Heart left ventricle (tissue), 13 donors: ENCODE measurements around the gene DOCK3.

Experiments used
- POLR2A ChIP-seq, 2 donors: fragments of 450-650 bp; IDR thresholded peaks; one replicate each; pipeline ENCODE4 v1.6.1; 2017; ENCODE audit warnings: antibody characterized with exemption in 2 of 2, mild to moderate bottlenecking in 2 of 2, moderate library complexity in 2 of 2
- TF ChIP-seq, protein P1 (sequence below), 12 donors: fragments of 200-600 bp; sonication (generic) in 4 of 12; IDR thresholded peaks; one replicate each; pipeline versions ENCODE4 v1.5.0 to v1.8.0; 2018 to 2022; ENCODE audit warnings: antibody characterized with exemption in 12 of 12, mild to moderate bottlenecking in 5 of 12
- donor health status: ischemic (EF 13 %, LVEDD 7.1; RV severe dilation, severe dysfunction).
- donor health status: DM: no; HTN: yes; CAD: no.
- donor health status: DM: no; HTN: no; CAD: no.
- donor health status: ischemic (EF 25% LVEDD 6.9; RV normal size, moderate dysfunction).
- donor health status: ischemic (EF 25% LVEDD 5.7; RV mildly dilated, moderate dysfunction).
- donor health status: ischemic (EF 35%, LVEDD 5.7; RV mildly dilated, moderate dysfunction).
- donor health status: nonischemic (EF 11% LVEDD 7.7; RV severe dilation, severe dysfunction).
- donor health status: DM: yes; HTN: yes; CAD: no.
- donor health status: PGD.
- donor health status: ischemic (EF 29% LVEDD 5.4; RV normal size, mild dysfunction).
- donor health status: nonischemic (EF 23%, LVEDD 6.1; RV moderate dilation, normal function).

DNA sequence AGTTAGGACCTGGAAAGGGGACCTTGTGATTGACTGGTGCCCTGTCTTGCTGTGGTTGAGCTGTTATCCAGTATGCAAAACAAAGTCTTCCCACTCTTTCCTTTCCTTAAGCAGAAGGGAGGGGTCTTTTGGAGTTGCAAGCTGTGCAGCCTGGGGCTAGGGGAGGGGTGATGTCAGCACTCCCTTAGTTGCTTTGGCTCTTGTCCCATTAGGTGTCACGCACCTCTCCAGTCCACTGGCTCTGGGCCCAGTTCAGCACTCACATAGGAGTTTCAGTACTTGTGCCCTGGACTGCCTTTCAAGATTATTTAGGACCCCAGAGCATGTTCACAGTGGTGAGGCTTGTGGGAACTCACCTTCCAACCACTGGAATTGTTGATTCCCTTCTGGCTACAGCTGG, 238.5 kb downstream of the DOCK3 start:
- TF ChIP-seq, protein P1, sequence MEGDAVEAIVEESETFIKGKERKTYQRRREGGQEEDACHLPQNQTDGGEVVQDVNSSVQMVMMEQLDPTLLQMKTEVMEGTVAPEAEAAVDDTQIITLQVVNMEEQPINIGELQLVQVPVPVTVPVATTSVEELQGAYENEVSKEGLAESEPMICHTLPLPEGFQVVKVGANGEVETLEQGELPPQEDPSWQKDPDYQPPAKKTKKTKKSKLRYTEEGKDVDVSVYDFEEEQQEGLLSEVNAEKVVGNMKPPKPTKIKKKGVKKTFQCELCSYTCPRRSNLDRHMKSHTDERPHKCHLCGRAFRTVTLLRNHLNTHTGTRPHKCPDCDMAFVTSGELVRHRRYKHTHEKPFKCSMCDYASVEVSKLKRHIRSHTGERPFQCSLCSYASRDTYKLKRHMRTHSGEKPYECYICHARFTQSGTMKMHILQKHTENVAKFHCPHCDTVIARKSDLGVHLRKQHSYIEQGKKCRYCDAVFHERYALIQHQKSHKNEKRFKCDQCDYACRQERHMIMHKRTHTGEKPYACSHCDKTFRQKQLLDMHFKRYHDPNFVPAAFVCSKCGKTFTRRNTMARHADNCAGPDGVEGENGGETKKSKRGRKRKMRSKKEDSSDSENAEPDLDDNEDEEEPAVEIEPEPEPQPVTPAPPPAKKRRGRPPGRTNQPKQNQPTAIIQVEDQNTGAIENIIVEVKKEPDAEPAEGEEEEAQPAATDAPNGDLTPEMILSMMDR (IDR thresholded peaks at IDR 0.05) = no peak
- no peak for TF ChIP-seq POLR2A (IDR thresholded peaks at IDR 0.05)
